Activated T-cell treated with anti-CD3 and anti-CD28 coated beads, Interleukin-2, amount 50 U/mL, for 24 hours (primary cell): ENCODE results near the gene TEX48.
A peak's percentile ranks its signal among the peaks of the same experiment; 100 is the strongest.

Experiments
- DNase-seq: peaks from one replicate; pipeline ENCODE4 v3.0.0-alpha.2; 2020
- H3K27ac Mint-ChIP-seq: 2 replicates; pipeline ENCODE4 v1.8.0; 2020; ENCODE audit warnings: mild to moderate bottlenecking, mixed read lengths
- H3K27me3 Mint-ChIP-seq: 2 replicates; pipeline ENCODE4 v1.8.0; 2020; ENCODE audit warnings: mixed read lengths
- H3K36me3 Mint-ChIP-seq: 2 replicates; pipeline ENCODE4 v1.8.0; 2020; ENCODE audit warnings: low read depth, mixed read lengths
- H3K4me1 Mint-ChIP-seq: 2 replicates; pipeline ENCODE4 v1.8.0; 2020; ENCODE audit warnings: low read depth, mixed read lengths
- H3K4me3 Mint-ChIP-seq: 2 replicates; pipeline ENCODE4 v1.8.0; 2020; ENCODE audit warnings: mild to moderate bottlenecking, moderate library complexity, mixed read lengths
- H3K9me3 Mint-ChIP-seq: 2 replicates; pipeline ENCODE4 v1.8.0; 2020; ENCODE audit warnings: mixed read lengths

TEX48 gene

GRCh38 chr9:114681594-114682332, at the start of gene TEX48:
Gene TEX48 (minus strand): TSS chr9:114682192. CDS start chr9:114671723, 10,469 bp downstream.
- Mint-ChIP-seq H3K27ac (peak within 1 kb of the TSS; percentile 81), H3K36me3 (peaks cover 22% of the 10 kb centered on the region), H3K9me3 (peaks cover 3% of the 10 kb centered on the region), H3K4me3 (peak within 1 kb of the TSS; percentile 24), H3K27me3 (peaks cover 26% of the 10 kb centered on the region), H3K4me1 (peaks cover 69% of the 10 kb centered on the region)
- peak; percentile 79 for DNase-seq

- H3K9me3 Mint-ChIP-seq: peaks cover 2% of the 10 kb centered on the region
- no peak overlapping the region for H3K27ac Mint-ChIP-seq
- no peak for DNase-seq
- H3K27me3 Mint-ChIP-seq: no peaks in the 10 kb centered on the region
- peaks cover 33% of the 10 kb centered on the region for H3K4me1 Mint-ChIP-seq
- no peak overlapping the region for H3K4me3 Mint-ChIP-seq
- H3K36me3 Mint-ChIP-seq: peaks cover 2% of the 10 kb centered on the region
These were observed 49.7 kb upstream of the TEX48 start for GRCh38 chr9:114731701-114732100.

GRCh38 chr9:114729706-114730105, 47.7 kb upstream of the TEX48 start:
- Mint-ChIP-seq H3K36me3 (no peaks in the 10 kb centered on the region), H3K27me3 (no peaks in the 10 kb centered on the region), H3K9me3 (peaks cover 2% of the 10 kb centered on the region), H3K27ac (no peak overlapping the region), H3K4me3 (no peak overlapping the region), H3K4me1 (peaks cover 30% of the 10 kb centered on the region)
- DNase-seq: no peak

GRCh38 chr9:114725930-114726329, 43.9 kb upstream of the TEX48 start:
- Mint-ChIP-seq H3K4me3 (no peak overlapping the region), H3K27me3 (no peaks in the 10 kb centered on the region), H3K4me1 (peaks cover 40% of the 10 kb centered on the region), H3K9me3 (peaks cover 6% of the 10 kb centered on the region), H3K27ac (no peak overlapping the region), H3K36me3 (peaks cover 7% of the 10 kb centered on the region)
- no peak for DNase-seq

GRCh38 chr9:114724744-114725143, 42.8 kb upstream of the TEX48 start:
- no peak for DNase-seq
- H3K4me1 Mint-ChIP-seq: peaks cover 52% of the 10 kb centered on the region
- peaks cover 7% of the 10 kb centered on the region for H3K36me3 Mint-ChIP-seq
- H3K27me3 Mint-ChIP-seq: no peaks in the 10 kb centered on the region
- H3K27ac Mint-ChIP-seq: no peak overlapping the region
- H3K4me3 Mint-ChIP-seq: no peak overlapping the region
- peaks cover 6% of the 10 kb centered on the region for H3K9me3 Mint-ChIP-seq

- peaks cover 60% of the 10 kb centered on the region for H3K4me1 Mint-ChIP-seq
- peaks cover 6% of the 10 kb centered on the region for H3K9me3 Mint-ChIP-seq
- no peak overlapping the region for H3K4me3 Mint-ChIP-seq
- peaks cover 7% of the 10 kb centered on the region for H3K36me3 Mint-ChIP-seq
- no peak overlapping the region for H3K27ac Mint-ChIP-seq
- no peaks in the 10 kb centered on the region for H3K27me3 Mint-ChIP-seq
- DNase-seq: no peak
These were observed 41.9 kb upstream of the TEX48 start for GRCh38 chr9:114723931-114724330.

GRCh38 chr9:114722937-114723620, 41.1 kb upstream of the TEX48 start:
- Mint-ChIP-seq H3K36me3 (peaks cover 13% of the 10 kb centered on the region), H3K4me3 (no peak overlapping the region), H3K27me3 (no peaks in the 10 kb centered on the region), H3K27ac (no peak overlapping the region), H3K9me3 (peaks cover 9% of the 10 kb centered on the region), H3K4me1 (peaks cover 65% of the 10 kb centered on the region)
- no peak for DNase-seq

GRCh38 chr9:114722081-114722621, 40.2 kb upstream of the TEX48 start:
- Mint-ChIP-seq H3K27ac (no peak overlapping the region), H3K9me3 (peaks cover 16% of the 10 kb centered on the region), H3K27me3 (no peaks in the 10 kb centered on the region), H3K4me1 (peaks cover 72% of the 10 kb centered on the region), H3K4me3 (no peak overlapping the region), H3K36me3 (peaks cover 22% of the 10 kb centered on the region)
- DNase-seq: no peak

GRCh38 chr9:114721491-114722079, 39.6 kb upstream of the TEX48 start:
- peak overlapping the region; percentile 32 for H3K27ac Mint-ChIP-seq
- peaks cover 18% of the 10 kb centered on the region for H3K9me3 Mint-ChIP-seq
- peaks cover 77% of the 10 kb centered on the region for H3K4me1 Mint-ChIP-seq
- no peak for DNase-seq
- H3K4me3 Mint-ChIP-seq: no peak overlapping the region
- peaks cover 24% of the 10 kb centered on the region for H3K36me3 Mint-ChIP-seq
- no peaks in the 10 kb centered on the region for H3K27me3 Mint-ChIP-seq

- no peak overlapping the region for H3K4me3 Mint-ChIP-seq
- peaks cover 18% of the 10 kb centered on the region for H3K9me3 Mint-ChIP-seq
- no peaks in the 10 kb centered on the region for H3K27me3 Mint-ChIP-seq
- H3K4me1 Mint-ChIP-seq: peaks cover 77% of the 10 kb centered on the region
- no peak for DNase-seq
- H3K36me3 Mint-ChIP-seq: peaks cover 24% of the 10 kb centered on the region
- H3K27ac Mint-ChIP-seq: peak overlapping the region; percentile 92
These were observed 38.2 kb upstream of the TEX48 start for GRCh38 chr9:114720086-114720676.

- H3K4me1 Mint-ChIP-seq: peaks cover 75% of the 10 kb centered on the region
- no peak overlapping the region for H3K4me3 Mint-ChIP-seq
- peaks cover 24% of the 10 kb centered on the region for H3K36me3 Mint-ChIP-seq
- H3K27ac Mint-ChIP-seq: peak overlapping the region; percentile 92
- H3K27me3 Mint-ChIP-seq: no peaks in the 10 kb centered on the region
- no peak for DNase-seq
- peaks cover 18% of the 10 kb centered on the region for H3K9me3 Mint-ChIP-seq
These were observed 37.3 kb upstream of the TEX48 start for GRCh38 chr9:114719290-114719689.

- peak overlapping the region; percentile 30 for H3K4me3 Mint-ChIP-seq
- no peaks in the 10 kb centered on the region for H3K27me3 Mint-ChIP-seq
- H3K27ac Mint-ChIP-seq: peak overlapping the region; percentile 92
- H3K9me3 Mint-ChIP-seq: peaks cover 18% of the 10 kb centered on the region
- DNase-seq: peak; percentile 90
- peaks cover 24% of the 10 kb centered on the region for H3K36me3 Mint-ChIP-seq
- peaks cover 75% of the 10 kb centered on the region for H3K4me1 Mint-ChIP-seq
These were observed 36.8 kb upstream of the TEX48 start for GRCh38 chr9:114718801-114719221.

- Mint-ChIP-seq H3K36me3 (peaks cover 24% of the 10 kb centered on the region), H3K4me3 (no peak overlapping the region), H3K9me3 (peaks cover 18% of the 10 kb centered on the region), H3K4me1 (peaks cover 73% of the 10 kb centered on the region), H3K27me3 (no peaks in the 10 kb centered on the region), H3K27ac (peak overlapping the region; percentile 92)
- DNase-seq: no peak
These were observed 36.0 kb upstream of the TEX48 start for GRCh38 chr9:114717908-114718486.

GRCh38 chr9:114709636-114710035, 27.6 kb upstream of the TEX48 start:
- no peaks in the 10 kb centered on the region for H3K9me3 Mint-ChIP-seq
- H3K27me3 Mint-ChIP-seq: peaks cover 2% of the 10 kb centered on the region
- H3K4me3 Mint-ChIP-seq: no peak overlapping the region
- peak overlapping the region; percentile 63 for H3K27ac Mint-ChIP-seq
- DNase-seq: no peak
- peaks cover 53% of the 10 kb centered on the region for H3K4me1 Mint-ChIP-seq
- H3K36me3 Mint-ChIP-seq: peaks cover 4% of the 10 kb centered on the region
